ENCODE measurements around the gene AQP10.
"Not testable (repeated sequence)": the region's sequence is repeated elsewhere in the genome, so short reads cannot be mapped to it uniquely, and the experiment has no call there.

AQP10 gene

DNA sequence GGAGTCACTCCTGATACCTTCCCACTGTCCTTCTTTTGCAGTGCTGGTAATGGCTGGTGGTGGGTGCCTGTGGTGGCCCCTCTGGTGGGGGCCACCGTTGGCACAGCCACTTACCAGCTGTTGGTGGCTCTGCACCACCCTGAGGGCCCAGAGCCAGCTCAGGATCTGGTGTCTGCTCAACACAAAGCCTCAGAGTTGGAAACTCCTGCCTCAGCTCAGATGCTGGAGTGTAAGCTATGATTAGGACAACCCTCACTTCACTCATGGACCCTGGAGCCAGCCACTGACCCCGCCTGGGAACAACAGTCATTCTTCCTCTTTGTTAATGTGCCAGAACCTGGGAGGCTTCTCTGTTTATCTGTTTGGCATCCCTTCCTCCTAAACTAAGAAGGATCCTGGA, 3.3 kb downstream of the AQP10 start:
- no peak for DNase-seq (ENCODE audit: low read depth in 2 of 2)

DNA sequence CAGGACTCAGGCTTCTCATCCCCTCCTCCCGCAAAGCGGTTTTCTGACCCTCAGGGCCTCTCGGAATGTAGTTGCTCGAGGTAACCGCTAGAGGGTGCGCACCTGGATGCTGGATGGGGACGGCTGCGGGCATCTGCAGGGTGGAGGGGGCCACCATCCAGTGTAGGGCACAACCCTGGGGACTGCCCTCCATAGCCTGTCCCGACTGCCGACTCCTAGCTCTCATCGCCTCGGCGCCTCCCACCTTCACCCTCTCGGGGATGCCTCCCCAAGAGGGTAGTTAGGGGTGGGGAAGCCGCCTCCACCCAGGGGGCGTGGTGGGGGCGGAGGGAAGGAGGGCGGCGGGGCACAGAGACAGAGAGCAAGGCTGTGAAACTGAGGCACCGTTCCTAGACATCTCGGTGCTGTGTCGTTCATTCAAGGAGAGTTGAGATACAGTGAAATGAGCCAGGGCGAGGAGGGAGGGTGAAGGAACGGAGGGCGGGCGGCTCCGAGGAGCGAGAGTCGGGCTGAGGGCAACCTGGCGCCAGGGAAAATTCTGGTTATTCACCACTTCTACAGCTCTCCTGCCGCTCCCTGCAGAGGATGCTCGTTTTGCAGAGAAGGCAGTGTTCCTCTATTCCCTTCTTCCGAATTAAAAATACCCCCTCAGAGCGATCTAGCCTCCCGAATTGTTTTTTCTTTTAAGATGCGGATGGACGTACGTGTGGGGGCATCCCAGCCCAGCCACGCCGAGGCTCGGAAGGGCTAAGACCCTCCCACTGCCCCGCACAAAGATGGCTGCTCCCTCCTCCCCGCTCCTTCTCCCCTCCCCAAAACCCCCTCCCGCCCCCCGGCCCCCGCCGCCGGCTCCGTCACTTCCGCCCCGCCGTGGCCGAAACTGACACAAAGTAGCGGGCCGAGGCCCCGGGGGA, 4.0 kb downstream of the AQP10 start, which contains the start of gene ATP8B2:
ATP8B2 (plus strand) TSS at position 857 of the 914 bp plus-strand sequence. CDS start 2,617 bp downstream, outside the sequence.
- DNase-seq (ENCODE audit: low read depth in 2 of 2): peak; percentile 65 to 77

DNA sequence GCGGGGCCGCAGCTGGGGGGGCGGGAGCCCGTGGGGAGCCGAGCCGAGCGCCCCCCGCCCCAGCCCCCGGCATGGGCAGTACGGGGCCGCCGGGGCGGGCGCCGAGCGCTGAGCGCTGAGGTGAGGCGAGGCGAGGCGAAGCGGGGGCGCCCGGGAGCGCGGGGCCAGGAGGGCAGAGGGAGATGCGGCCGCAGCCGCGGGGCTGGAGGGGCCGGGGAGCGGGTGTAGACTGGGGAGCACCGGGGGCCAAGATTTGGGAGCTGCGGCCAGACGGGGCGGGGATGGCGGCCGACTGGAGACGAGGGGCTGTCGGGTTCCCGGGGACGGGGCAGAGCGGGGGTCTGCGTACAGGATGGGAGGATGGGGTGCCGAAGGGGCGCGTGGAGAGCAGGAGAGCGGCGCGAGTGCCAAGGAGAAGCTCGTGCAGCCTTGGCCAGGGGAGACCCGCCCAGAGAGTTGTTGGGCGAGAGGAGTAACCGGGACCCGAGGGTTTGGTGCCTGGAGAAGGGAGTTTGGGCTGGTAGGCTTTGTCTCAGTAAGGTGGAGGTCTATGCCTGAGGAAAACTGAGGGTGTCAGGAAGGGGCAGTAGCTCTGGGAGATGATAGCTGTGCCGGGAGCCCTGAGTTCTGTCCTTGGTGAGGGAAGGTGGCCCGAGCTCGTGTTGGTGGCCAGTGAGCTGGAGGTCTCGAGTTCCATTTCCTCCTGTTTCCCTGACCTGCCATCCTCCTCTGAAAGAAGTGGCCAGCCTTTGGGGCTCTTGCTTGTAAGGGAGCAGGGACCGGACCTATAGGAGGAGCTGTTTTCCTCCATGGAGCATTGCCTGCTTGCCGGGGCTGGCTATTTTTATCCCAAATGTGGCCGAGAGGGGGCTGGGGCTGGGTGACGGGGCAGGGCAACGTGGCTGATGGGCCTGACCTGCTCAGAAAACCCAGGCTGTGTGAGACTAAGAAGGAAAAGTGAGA, 5.0 kb downstream of the AQP10 start:
- DNase-seq (ENCODE audit: low read depth in 2 of 2): no peak

DNA sequence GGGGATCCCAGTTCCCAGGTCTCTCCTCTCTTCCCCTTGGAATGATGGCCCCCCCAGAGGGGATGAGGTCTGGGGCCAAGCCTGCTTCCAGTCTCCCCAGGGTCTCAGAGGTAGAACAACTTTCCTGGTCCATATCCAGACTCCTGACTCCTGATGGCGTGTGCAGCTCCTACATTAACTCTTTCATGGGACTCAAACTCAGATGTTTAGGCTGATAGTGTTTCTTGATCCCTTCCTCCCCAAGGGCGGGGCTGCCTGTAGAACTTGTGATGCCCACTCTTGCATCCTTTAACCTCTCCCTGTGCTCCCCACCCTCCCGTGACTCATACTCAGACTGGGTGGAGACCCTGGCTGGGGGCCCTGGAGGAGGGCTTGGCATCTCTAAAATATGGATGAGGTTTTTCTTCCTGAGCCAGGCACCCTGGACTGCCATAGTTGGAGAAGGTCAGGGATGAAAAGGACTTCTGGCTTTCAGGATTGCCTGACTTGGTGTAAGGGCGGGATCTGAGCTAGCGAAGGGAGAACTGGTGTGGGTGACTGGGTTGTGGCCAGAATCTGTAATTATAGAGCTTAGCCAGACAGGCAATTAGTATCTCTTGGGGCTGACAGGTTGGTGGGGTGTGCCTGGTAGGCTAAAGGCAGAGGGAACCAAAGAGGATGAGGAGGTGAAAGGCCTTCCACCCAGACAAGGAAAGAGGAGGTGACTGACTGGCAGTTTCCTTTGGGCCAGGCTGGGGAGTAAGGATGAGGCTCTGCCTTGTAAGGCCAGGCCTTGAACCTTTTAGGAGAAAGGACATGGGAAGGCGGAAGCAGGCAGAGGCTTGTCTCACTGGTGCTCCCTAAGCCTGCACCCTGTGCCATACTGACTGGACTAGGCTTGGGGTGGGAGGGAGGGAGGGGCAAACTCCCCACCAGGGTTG, 5.9 kb downstream of the AQP10 start:
- no peak for DNase-seq (ENCODE audit: low read depth in 2 of 2)

DNA sequence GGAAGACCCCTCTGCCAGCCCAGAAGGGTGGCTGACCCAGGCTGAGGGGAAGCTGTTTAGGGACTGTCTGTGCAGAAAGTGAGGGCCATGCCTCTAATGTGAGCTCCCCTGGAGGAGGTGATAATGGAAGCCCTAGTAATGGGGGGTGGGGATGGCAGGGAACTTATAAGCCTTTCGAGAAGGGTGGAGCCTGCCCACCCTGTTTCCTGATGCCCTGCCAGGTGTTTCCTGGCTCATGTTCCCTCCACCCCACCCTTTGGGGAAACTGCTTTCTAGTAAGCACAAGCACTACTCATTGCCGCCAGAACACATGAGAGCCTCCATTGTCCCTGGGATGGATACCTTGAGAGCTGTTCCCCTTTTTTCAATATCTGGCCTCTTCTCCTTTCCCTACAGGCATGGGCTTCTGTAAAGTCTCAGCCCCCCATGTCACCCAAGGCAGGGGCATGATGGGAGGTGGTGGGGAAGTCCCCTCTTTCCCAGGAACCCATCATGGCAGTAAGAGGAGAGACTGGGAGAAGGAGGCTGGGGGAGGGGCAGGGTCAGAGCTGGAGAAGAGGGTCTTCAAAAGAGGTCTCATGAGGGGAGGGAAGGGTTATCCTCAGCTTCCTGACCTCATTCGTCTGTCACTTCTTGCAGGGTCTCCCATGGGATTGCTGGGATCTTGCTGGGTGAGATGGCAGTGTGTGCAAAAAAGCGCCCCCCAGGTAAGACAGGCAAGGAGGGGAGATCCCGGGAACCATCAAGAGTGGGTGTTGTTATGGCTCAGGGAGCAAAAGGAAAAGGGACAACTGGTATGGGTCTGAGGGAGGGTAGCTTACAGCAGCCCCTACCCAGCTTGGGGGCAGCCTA, 6.8 kb downstream of the AQP10 start:
- DNase-seq (ENCODE audit: low read depth in 2 of 2): no peak

DNA sequence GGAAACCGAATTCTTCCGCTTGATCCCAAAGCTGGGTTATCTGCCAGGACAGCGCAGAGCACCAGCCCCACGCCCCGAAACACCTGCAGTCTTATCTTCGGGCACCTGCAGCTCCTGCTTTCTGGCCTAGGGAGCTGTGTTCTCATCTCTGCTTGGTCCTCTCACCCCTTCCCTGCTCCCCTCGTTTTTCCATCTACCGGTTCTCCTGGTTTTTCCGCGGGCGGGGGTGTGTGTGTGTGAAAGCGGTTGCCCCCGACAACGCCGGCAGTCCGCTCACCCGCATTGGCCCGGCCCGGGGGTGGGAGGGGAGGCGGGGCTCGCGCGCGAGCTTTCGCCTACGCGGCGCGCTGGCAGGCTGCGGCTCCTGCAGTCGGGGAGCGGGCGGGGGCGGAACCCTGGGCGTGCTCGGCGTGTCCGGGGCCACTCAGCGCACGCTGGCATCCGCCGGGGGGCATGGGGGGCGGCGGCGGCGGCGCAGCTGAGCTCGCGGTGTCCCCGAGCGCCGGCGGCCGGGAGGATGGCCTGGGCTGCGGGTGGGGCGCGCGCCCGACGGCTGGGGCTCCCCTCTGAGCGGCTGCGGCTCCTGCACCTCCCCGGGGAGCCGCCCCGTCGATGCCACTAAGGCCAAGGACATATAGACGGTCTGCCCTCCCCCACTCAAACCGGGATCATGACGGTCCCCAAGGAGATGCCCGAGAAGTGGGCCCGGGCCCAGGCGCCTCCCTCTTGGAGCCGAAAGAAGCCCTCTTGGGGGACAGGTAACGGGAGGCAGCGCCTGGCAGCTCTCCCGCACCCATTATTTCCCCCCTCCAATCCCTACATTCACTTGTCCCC, 7.6 kb downstream of the AQP10 start:
- DNase-seq (ENCODE audit: low read depth in 2 of 2): peak; percentile 85

DNA sequence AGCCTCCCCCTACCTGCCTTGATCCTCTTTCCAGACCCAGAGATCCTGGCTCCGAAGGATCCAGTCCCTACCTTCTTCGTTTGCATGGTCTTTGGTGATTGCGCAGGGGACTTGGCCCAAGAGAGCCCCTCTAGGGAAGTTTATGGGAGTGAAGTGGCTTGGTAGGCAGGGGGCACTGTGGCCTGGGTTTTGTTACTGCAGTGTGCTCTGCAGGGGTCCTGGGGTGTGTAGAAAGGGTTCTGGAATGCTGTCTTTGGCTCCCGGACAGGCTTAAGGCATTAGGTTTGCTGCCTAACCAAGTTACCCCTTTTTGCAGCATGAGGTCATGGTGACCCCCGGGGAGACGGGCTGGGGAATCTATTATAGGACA, 8.2 kb downstream of the AQP10 start:
- no peak for DNase-seq (ENCODE audit: low read depth in 2 of 2)

DNA sequence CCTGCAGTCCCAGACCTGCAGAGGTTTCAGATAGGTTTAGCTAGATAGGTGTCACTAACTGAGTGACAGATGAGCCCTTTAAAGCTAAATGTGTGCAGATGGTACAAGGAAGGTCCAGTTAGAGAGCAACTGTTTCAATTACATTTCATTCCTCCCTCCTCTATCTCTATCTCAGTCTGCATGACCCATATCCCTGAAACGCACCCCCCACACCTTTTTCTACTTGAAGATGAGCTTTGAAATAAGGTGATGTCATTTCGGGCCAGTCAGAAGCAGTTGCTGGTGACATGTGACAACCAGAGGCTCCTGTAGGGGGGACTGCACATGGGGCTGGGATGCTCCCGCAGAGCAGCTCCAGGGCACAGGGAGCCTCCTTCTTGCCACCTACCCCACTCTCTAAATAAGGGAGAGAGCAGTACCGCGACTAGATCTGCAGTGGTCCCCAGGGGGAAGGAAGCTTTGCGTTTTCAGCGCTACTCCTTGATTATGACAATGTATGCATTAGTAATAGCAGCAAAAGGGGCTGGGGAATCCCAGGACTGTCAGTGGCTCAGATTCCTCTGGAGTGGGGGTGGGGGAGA, 8.7 kb downstream of the AQP10 start:
- no peak for DNase-seq (ENCODE audit: low read depth in 2 of 2)

DNA sequence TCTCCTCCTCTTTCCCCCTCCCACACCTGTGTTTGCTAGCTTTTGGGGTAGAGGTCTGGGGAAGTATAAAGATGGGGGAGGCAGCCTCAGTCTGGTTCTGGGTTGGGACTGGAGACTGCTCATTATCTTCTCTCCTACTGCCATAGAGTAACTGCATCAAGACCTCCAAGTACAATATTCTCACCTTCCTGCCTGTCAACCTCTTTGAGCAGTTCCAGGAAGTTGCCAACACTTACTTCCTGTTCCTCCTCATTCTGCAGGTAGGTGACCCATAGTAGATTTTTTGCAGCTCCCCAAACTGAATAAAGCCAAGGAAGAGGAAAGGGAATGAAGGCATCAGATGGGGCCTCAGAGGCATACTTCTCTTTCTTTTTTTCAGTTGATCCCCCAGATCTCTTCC, 9.8 kb downstream of the AQP10 start:
- DNase-seq (ENCODE audit: low read depth in 2 of 2): no peak

DNA sequence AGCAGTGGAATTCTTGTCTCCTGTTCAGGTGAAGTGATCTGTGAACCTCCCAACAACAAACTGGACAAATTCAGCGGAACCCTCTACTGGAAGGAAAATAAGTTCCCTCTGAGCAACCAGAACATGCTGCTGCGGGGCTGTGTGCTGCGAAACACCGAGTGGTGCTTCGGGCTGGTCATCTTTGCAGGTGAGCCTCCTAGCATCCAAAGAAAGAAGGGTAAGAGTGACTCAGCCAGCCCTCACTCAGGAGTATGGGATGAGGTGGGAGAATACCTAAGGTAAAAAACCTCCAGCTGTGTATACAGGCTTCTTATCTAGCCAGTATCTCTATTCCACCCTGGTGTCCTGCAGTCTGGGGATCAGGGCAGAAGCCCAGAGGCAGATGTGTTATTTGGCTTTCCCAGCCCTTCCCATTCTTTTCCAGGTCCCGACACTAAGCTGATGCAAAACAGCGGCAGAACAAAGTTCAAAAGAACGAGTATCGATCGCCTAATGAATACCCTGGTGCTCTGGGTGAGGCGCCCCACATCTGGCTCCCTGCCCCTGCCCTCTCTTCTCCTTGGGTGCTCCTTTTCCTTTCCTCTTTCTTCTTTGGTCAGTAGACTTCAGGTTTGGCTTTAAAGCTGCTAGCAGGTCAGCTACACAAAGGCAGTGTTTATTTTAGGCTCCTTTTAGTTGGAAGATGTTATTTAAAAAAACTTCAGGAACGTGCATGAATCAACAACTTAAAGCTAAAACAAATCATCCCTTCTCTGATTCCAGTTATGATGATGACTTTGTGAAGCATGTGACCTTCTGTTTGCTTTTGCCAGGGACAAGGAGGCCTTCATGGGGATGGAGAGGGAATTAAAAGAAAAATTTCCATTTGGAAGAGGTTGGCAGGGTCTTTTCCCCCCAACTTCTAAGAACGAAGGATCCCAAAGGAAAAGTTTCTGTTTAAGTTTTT, 13.5 kb downstream of the AQP10 start:
- DNase-seq (ENCODE audit: low read depth in 2 of 2): no peak

DNA sequence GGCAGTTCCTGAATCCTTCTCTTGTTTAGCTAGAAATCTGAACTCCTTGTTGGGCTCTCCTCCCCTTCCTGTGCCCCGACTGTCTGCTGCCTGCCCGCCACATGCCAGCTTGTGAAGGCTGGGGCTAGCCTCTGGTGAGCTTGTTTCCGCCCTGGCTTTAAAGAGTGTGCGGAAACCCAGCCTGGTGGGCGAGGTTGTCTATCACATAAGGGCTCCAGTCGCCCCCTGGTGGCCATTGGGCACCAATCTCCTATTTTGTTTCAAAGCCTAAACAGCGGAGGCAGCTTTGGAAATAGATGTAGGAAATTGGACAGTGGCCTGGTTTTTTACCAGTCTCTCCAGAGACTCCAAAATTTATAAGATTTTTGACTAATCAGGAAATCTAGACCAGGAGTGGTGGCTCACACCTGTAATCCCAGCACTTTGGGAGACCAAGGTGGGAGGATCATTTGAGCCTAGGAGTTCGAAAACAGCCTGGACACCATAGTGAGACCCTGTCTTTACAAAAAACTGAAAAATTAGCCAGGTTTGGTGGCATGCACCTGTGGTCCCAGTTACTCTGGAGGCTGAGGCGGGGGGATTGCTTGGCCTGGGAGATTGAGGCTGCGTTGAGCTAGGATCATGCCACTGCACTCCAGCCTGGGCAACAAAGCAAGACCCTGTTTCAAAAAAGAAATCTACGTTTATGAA, 14.3 kb downstream of the AQP10 start:
- peak; percentile 89 to 90 for DNase-seq (ENCODE audit: low read depth in 2 of 2)

DNA sequence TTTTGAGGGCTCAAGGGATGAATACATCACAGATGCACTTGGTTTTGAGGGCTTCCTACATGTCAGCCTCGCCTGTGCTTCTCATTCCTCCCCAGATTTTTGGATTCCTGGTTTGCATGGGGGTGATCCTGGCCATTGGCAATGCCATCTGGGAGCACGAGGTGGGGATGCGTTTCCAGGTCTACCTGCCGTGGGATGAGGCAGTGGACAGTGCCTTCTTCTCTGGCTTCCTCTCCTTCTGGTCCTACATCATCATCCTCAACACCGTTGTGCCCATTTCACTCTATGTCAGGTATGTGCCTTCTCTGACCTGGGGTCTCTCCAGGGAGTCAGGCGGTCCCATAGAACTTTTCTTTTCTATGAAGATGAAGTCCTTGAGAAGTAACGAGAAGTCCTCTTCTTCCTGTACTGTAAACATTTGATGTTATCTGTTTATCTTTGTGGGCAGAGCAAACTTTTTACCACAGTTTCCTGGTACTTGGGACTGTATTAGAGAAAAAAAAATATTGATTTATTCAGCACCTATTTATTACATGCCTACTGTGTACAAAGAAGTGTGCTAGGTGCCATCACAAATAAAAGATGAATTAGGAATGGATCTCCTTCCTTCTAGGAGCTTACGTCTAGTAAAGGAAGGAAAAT, 16.5 kb downstream of the AQP10 start:
- no peak for DNase-seq (ENCODE audit: low read depth in 2 of 2)

DNA sequence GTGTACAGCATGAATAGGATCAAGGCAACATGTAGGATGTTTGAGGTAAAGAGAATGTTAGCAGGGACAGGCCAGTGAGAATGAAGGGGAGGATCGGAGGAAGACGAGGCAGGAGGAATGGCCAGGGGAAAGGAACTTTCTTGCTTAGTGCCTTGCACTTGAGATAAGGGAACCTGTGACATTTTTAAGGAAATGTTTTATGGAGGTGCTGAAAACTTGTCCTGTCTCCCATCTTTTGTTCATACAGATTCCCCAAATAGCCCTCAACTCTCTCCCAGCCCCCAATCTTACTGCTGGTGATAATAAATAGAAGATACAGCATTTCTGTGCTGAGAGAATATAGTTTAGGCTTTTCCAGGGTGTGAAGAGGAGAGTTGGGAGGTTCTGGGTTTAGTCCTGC, 18.0 kb downstream of the AQP10 start:
- DNase-seq (ENCODE audit: low read depth in 2 of 2): no peak

DNA sequence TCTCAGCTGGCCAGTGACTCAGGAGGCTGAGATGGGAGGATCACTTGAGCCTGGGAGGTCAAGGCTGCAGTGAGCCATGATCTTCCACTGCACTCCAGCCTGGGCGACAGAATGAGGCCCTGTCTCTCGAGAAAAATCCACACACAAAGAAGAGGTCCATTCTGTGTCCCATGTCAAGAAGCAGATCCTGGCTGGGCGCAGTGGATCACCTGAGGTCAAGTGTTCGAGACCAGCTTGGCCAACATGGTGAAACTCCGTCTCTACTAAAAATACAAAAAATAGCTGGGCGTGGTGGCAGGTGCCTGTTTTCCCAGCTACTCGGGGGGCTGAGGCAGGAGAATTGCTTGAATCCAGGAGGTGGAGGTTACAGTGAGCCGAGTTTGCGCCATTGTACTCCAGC, 20.5 kb downstream of the AQP10 start:
- DNase-seq (ENCODE audit: low read depth in 2 of 2): not testable (repeated sequence)

DNA sequence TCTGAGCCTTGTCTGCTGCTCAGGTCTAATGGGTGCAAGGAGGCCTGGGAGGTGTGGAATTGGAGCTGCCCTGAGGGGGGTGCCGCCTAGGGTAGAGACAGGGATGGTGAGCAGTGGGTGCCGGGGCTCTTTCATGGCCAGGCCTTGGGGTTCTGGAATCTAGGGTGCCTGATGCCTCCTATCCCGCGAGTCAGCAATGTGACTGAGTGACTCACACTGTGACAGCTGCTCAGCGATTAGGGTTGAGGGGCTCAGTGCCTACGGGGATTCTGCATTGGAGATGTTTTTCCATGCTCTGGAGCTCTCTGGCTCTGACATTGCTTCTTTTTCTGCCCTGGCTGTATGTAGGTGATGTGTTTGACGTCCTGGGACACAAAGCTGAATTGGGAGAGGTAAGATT, 21.2 kb downstream of the AQP10 start:
- no peak for DNase-seq (ENCODE audit: low read depth in 2 of 2)

DNA sequence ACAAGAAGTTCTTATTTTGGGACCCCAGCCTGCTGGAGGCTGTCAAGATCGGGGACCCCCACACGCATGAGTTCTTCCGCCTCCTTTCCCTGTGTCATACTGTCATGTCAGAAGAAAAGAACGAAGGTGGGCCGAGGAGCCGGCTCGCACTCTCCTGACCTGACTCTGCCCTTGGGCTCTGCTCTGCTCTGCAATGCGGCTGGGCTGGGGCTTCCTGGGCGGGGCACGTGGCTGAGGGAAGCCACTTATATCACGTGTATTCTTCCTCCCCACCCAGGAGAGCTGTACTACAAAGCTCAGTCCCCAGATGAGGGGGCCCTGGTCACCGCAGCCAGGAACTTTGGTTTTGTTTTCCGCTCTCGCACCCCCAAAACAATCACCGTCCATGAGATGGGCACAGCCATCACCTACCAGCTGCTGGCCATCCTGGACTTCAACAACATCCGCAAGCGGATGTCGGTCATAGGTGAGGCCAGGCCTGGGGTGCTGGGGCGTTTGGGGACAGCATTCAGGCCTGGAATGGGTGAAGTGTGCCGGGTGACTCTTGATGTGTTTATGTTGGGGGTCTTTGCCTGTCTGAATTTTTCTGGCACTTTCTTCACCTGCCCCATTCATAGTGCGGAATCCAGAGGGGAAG, 22.1 kb downstream of the AQP10 start:
- peak in 1 of 2 donors; percentile 60 for DNase-seq (ENCODE audit: low read depth in 2 of 2)

Measured in stimulated activated CD8-positive, alpha-beta memory T cell treated with anti-CD3 and anti-CD28 coated beads, Interleukin-2, amount 100 ng/mL, for 48 hours (primary cell).